GM13976 (cell line): ENCODE data around the gene LMBRD1.

ENCODE experiments used
- DNase-seq: peaks from one replicate; pipeline ENCODE4 v3.0.0; 2012; ENCODE audit warnings: low spot score
- in situ Hi-C: fragments of 300-500 bp; cut with MboI; formaldehyde crosslinking; loops from one replicate; pipeline ENCODE4 v1.12.0; 2022; ENCODE audit warnings: low sequenced_read_pairs, mixed read lengths, inconsistent platforms; ENCODE audit not compliant: unreplicated experiment
- TF ChIP-seq, protein P1 (sequence below): IDR thresholded peaks from 2 replicates; pipeline ENCODE4 v1.5.1; 2012; ENCODE audit warnings: borderline replicate concordance, mild to moderate bottlenecking; ENCODE audit not compliant: insufficient read depth; ENCODE audit errors: extremely low read depth, missing control alignments, control extremely low read depth

LMBRD1 gene

DNA sequence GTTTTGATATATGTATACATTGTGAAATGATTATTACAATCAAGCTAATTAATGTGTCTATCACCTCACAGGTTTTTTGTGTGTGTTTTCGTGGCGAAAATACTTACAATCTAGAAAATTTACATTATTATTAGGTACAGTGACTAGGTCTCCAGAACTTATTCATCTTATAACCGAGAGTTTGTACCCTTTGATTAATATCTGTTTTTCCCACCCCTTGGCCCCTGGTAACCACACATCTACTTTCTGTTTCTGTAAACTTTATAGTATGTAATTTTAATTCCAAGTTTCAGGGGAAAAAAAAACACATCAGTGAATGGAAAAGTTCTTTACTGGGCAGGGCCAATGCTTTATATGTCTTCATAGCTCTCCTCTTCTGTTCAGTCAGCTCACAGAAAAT, 131.4 kb downstream of the LMBRD1 start:
- TF ChIP-seq, protein P1, sequence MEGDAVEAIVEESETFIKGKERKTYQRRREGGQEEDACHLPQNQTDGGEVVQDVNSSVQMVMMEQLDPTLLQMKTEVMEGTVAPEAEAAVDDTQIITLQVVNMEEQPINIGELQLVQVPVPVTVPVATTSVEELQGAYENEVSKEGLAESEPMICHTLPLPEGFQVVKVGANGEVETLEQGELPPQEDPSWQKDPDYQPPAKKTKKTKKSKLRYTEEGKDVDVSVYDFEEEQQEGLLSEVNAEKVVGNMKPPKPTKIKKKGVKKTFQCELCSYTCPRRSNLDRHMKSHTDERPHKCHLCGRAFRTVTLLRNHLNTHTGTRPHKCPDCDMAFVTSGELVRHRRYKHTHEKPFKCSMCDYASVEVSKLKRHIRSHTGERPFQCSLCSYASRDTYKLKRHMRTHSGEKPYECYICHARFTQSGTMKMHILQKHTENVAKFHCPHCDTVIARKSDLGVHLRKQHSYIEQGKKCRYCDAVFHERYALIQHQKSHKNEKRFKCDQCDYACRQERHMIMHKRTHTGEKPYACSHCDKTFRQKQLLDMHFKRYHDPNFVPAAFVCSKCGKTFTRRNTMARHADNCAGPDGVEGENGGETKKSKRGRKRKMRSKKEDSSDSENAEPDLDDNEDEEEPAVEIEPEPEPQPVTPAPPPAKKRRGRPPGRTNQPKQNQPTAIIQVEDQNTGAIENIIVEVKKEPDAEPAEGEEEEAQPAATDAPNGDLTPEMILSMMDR = no peak
- in situ Hi-C loops = no loop called here
- DNase-seq = no peak

DNA sequence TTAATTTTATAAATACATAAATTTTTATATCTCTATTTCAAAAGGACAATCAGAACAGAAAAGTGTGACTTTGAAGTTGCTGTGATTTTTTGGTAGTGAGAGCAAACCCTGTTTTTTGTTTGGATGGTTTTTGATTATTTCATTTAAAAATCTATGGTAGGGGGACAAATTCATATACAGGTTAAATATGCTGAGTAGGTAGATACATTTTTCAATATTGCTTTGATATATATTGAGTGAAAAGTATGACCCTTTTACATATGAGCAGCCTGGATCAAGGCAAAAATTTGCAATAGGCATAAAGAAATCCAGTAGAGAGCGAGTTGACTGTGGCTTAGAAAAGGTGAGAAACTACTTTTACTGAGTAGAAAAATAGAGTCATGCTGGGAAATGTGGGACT, 132.3 kb downstream of the LMBRD1 start:
- DNase-seq = no peak
- TF ChIP-seq, protein P1 = no peak
- in situ Hi-C loops = no loop called here

GRCh38 chr6:69663215-69663614, 133.6 kb downstream of the LMBRD1 start:
- no peak for DNase-seq
- in situ Hi-C loops = no loop called here
- TF ChIP-seq, protein P1 = no peak

DNA sequence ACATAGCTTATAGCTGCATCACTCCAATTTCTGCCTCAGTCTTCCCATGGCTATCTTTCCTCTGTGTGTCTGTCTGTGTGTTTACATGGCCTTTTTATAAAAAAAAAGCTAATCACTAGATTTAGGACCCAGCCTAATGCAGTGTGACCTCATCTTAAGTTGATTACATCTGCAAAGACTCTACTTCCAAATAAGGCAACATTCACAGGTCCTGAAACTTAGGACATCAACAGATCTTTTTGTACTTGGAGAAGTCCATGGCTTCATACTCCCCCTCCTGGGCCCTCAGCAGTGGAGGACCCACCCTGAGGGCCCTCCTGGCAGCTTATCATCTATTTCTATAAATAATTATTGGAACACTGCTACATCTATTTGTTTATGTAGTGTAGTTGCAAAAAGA, 146.1 kb downstream of the LMBRD1 start:
- in situ Hi-C loops = no loop called here
- TF ChIP-seq, protein P1 = no peak
- DNase-seq = no peak

DNA sequence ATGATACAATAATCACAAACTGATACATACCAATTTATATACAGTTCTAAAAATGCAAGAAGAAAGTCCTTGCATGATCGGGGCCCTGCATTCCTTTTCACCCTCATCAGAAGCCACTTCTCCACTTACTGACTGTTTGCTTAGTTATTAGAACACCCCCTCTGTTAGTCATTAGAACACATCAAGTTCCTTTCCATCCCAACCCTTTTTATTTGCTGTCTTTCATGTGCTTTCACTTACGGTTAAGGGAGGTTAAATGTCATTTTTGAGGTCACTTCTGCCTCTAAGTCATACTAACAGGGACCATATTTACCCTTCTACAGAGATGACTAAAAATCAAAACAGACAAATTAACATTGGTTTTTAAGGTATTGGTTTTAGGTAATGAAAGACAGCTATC, 149.1 kb downstream of the LMBRD1 start:
- no peak for DNase-seq
- in situ Hi-C loops = no loop called here
- TF ChIP-seq, protein P1 = no peak

GRCh38 chr6:69643688-69644087, 153.1 kb downstream of the LMBRD1 start:
- no peak for DNase-seq
- in situ Hi-C loops = no loop called here
- TF ChIP-seq, protein P1 = no peak

DNA sequence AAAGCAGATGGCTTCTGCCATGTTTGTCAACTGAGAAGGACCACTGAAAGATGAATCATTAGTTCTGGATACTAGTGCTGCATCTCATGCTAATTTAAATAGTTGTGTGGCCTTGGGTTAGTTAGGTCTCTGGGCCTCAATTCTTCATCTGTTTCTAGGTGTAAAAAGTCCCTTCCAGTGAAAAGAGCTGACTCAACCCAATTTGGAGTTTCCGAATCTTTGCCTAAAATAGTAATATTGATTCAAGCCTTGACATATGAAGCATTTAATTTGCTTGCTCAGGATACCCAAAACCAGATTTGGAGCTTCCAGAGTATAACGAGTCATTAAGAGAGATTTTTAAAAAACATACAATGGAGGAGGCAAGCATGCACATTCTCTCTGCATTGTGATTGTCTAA, 163.9 kb downstream of the LMBRD1 start:
- in situ Hi-C loops = no loop called here
- TF ChIP-seq, protein P1 = no peak
- no peak for DNase-seq
